H9 (cell line): ENCODE measurements around the gene C1orf159. TPM values are rescaled to one million over a fixed set of nuclear protein-coding genes. Genes with fewer than 3 reads are reported as not detected.

Experiments
- DNase-seq: peaks from one replicate; pipeline ENCODE4 v3.0.0-alpha.2; 2017
- H2AFZ ChIP-seq: one replicate; pipeline ENCODE4 v1.6.1; 2013; ENCODE audit warnings: mild to moderate bottlenecking, low read length, control low read depth, moderate library complexity
- H2AK5ac ChIP-seq: 2 replicates; pipeline ENCODE4 v1.6.1; 2013; ENCODE audit warnings: low read length, control low read depth, mixed read lengths; ENCODE audit not compliant: insufficient read length
- H2BK120ac ChIP-seq: one replicate; pipeline ENCODE4 v1.6.1; 2013; ENCODE audit warnings: low read depth, mild to moderate bottlenecking, low read length, control low read depth, inconsistent platforms; ENCODE audit not compliant: poor library complexity, severe bottlenecking
- H2BK12ac ChIP-seq: 2 replicates; pipeline ENCODE4 v1.6.1; 2013; ENCODE audit warnings: low read length, control low read depth, mixed read lengths, low read depth; ENCODE audit not compliant: insufficient read length
- H2BK15ac ChIP-seq: 2 replicates; pipeline ENCODE4 v1.6.1; 2013; ENCODE audit warnings: low read depth, low read length, control low read depth
- H2BK20ac ChIP-seq: one replicate; pipeline ENCODE4 v1.6.1; 2013; ENCODE audit warnings: low read depth, mild to moderate bottlenecking, low read length, control low read depth, inconsistent platforms; ENCODE audit not compliant: poor library complexity, severe bottlenecking
- H2BK5ac ChIP-seq: 2 replicates; pipeline ENCODE4 v1.6.1; 2013; ENCODE audit warnings: low read length, control low read depth, mixed read lengths; ENCODE audit not compliant: insufficient read length
- H3K14ac ChIP-seq: 2 replicates; pipeline ENCODE4 v1.6.1; 2013; ENCODE audit warnings: low read length, control low read depth; ENCODE audit not compliant: insufficient read depth
- H3K18ac ChIP-seq: 2 replicates; pipeline ENCODE4 v1.6.1; 2013; ENCODE audit warnings: low read depth, mild to moderate bottlenecking, mixed read lengths, low read length, control low read depth; ENCODE audit not compliant: insufficient read length
- H3K23ac ChIP-seq: 2 replicates; pipeline ENCODE4 v1.6.1; 2013; ENCODE audit warnings: low read length, control low read depth, mixed read lengths, low read depth; ENCODE audit not compliant: insufficient read length
- H3K23me2 ChIP-seq: 2 replicates; pipeline ENCODE4 v1.6.1; 2013; ENCODE audit warnings: low read depth, mild to moderate bottlenecking, mixed read lengths, low read length, control low read depth; ENCODE audit not compliant: insufficient read length, poor library complexity, severe bottlenecking
- H3K27ac ChIP-seq: 2 replicates; pipeline ENCODE4 v1.5.1; 2013; ENCODE audit warnings: low read length, control low read depth, mixed read lengths, low read depth; ENCODE audit not compliant: insufficient read length
- H3K27me3 ChIP-seq: 2 replicates; pipeline ENCODE4 v1.6.1; 2013; ENCODE audit warnings: low read length, control low read depth, inconsistent platforms; ENCODE audit not compliant: insufficient read depth
- H3K4ac ChIP-seq: 2 replicates; pipeline ENCODE4 v1.6.1; 2013; ENCODE audit warnings: low read depth, mild to moderate bottlenecking, control low read depth, inconsistent platforms, low read length, moderate library complexity
- H3K4me1 ChIP-seq: 2 replicates; pipeline ENCODE4 v1.6.1; 2013; ENCODE audit warnings: low read length, control low read depth, inconsistent platforms; ENCODE audit not compliant: insufficient read depth
- H3K4me2 ChIP-seq: 2 replicates; pipeline ENCODE4 v1.6.1; 2013; ENCODE audit warnings: low read length, control low read depth, mixed read lengths; ENCODE audit not compliant: insufficient read length, insufficient read depth
- H3K56ac ChIP-seq: 2 replicates; pipeline ENCODE4 v1.6.1; 2013; ENCODE audit warnings: low read depth, mild to moderate bottlenecking, mixed read lengths, low read length, control low read depth; ENCODE audit not compliant: insufficient read length
- H3K79me1 ChIP-seq: 2 replicates; pipeline ENCODE4 v1.6.1; 2013; ENCODE audit warnings: low read depth, mild to moderate bottlenecking, moderate library complexity, low read length, control low read depth, inconsistent platforms; ENCODE audit not compliant: insufficient read depth, poor library complexity, severe bottlenecking
- H3K79me2 ChIP-seq: 2 replicates; pipeline ENCODE4 v1.6.1; 2013; ENCODE audit warnings: low read length, control low read depth, inconsistent platforms; ENCODE audit not compliant: insufficient read depth
- H3K9ac ChIP-seq: 2 replicates; pipeline ENCODE4 v1.6.1; 2013; ENCODE audit warnings: low read length, control low read depth, mixed read lengths; ENCODE audit not compliant: insufficient read length; ENCODE audit errors: extremely low read depth
- H3K9me3 ChIP-seq: one replicate; pipeline ENCODE4 v1.6.1; 2013; ENCODE audit warnings: low read depth, low read length, inconsistent platforms; ENCODE audit not compliant: control insufficient read depth
- H3T11ph ChIP-seq: one replicate; pipeline ENCODE4 v1.6.1; 2013; ENCODE audit warnings: mild to moderate bottlenecking, low read length, control low read depth, inconsistent platforms
- H4K20me1 ChIP-seq: one replicate; pipeline ENCODE4 v1.6.1; 2013; ENCODE audit not compliant: control insufficient read depth, insufficient read length, insufficient read depth
- H4K5ac ChIP-seq: 2 replicates; pipeline ENCODE4 v1.6.1; 2013; ENCODE audit warnings: low read depth, mild to moderate bottlenecking, mixed read lengths, low read length, control low read depth; ENCODE audit not compliant: insufficient read length
- H4K8ac ChIP-seq: replicated peaks from 2 replicates; pipeline ENCODE4 v1.6.1; 2013; ENCODE audit warnings: low read length, control low read depth, mixed read lengths, low read depth; ENCODE audit not compliant: insufficient read length
- H4K91ac ChIP-seq: 2 replicates; pipeline ENCODE4 v1.6.1; 2013; ENCODE audit warnings: low read depth, mild to moderate bottlenecking, moderate library complexity, mixed read lengths, low read length, control low read depth; ENCODE audit not compliant: insufficient read length
- H3K27ac Mint-ChIP-seq, 3 experiments: 2 replicates in 2 of 3; 3 replicates in 1 of 3; pipeline ENCODE4 v1.8.0; 2020 to 2021; ENCODE audit warnings: mixed read lengths in 3 of 3, mild to moderate bottlenecking in 1 of 3, moderate library complexity in 1 of 3
- H3K27me3 Mint-ChIP-seq: 2 replicates; pipeline ENCODE4 v1.8.0; 2021; ENCODE audit warnings: low read depth, mild to moderate bottlenecking, moderate library complexity, mixed read lengths
- H3K36me3 Mint-ChIP-seq, 3 experiments: 2 replicates in 2 of 3; 3 replicates in 1 of 3; pipeline ENCODE4 v1.8.0; 2020 to 2021; ENCODE audit warnings: low read depth in 3 of 3, mixed read lengths in 3 of 3; ENCODE audit not compliant: insufficient read depth in 1 of 3
- H3K4me1 Mint-ChIP-seq, 2 experiments: 2 replicates each; pipeline ENCODE4 v1.8.0; 2020; ENCODE audit warnings: mixed read lengths in 2 of 2
- H3K4me3 Mint-ChIP-seq, 2 experiments: 2 replicates in 1 of 2; 3 replicates in 1 of 2; pipeline ENCODE4 v1.8.0; 2020 to 2021; ENCODE audit warnings: mild to moderate bottlenecking in 2 of 2, mixed read lengths in 2 of 2, moderate library complexity in 1 of 2
- H3K9me3 Mint-ChIP-seq, 2 experiments: 2 replicates in 1 of 2; 3 replicates in 1 of 2; pipeline ENCODE4 v1.8.0; 2020; ENCODE audit warnings: mild to moderate bottlenecking in 2 of 2, mixed read lengths in 2 of 2, moderate library complexity in 1 of 2
- CTCF ChIP-seq: fragments of 200-600 bp; sonication (generic); conservative IDR thresholded peaks from 3 replicates; pipeline ENCODE4 v1.8.0; 2021; ENCODE audit warnings: antibody characterized with exemption, mild to moderate bottlenecking
- WGBS: extraction: QIAGEN DNeasy Blood & Tissue Kit; methylation state at CpG from one replicate; pipeline ENCODE4 v1.1.7; 2013; ENCODE audit warnings: missing lambda C conversion rate, low lambda C conversion rate, mixed read lengths; ENCODE audit not compliant: insufficient read length; ENCODE audit errors: extremely low coverage; 5-methylcytosine and 5-hydroxymethylcytosine counted together
- total RNA-seq: library from RNA; stranded (reverse); gene quantifications from 2 replicates; pipeline ENCODE4 v1.2.1, GENCODE V29; 2021

The C1orf159 gene
- total RNA-seq, 1 experiment from 2014 or later: 12.3 TPM

GRCh38 chr1:1063261-1063944 is 52.5 kb downstream of the C1orf159 start:
- no peak overlapping the region for H2BK12ac ChIP-seq
- no peak overlapping the region for H2AK5ac ChIP-seq
- no peaks in the 10 kb centered on the region for H3K36me3 Mint-ChIP-seq
- no peak overlapping the region for H3K4ac ChIP-seq
- H3K56ac ChIP-seq: no peak overlapping the region
- no peaks in the 10 kb centered on the region for H3K4me1 ChIP-seq
- peaks cover 62% of the 10 kb centered on the region for H3K27me3 Mint-ChIP-seq
- peaks cover 19 to 26% of the 10 kb centered on the region in 2 experiments for H3K4me1 Mint-ChIP-seq
- no peak overlapping the region for H3K9ac ChIP-seq
- no peak overlapping the region for H3K23ac ChIP-seq
- no peak overlapping the region for H3K18ac ChIP-seq
- no peaks in the 10 kb centered on the region for H4K20me1 ChIP-seq
- no peaks in the 10 kb centered on the region for H3K9me3 ChIP-seq
- H4K91ac ChIP-seq: no peak overlapping the region
- no peak overlapping the region for H4K8ac ChIP-seq
- no peak overlapping the region for H3T11ph ChIP-seq
- no peak overlapping the region for H3K4me3 Mint-ChIP-seq
- no peak overlapping the region for H3K4me2 ChIP-seq
- no peak for DNase-seq
- no peak overlapping the region for H2BK5ac ChIP-seq
- no peak overlapping the region for H2BK15ac ChIP-seq
- peaks cover 2% of the 10 kb centered on the region; the same call in 1 of the 2 replicates for H3K27me3 ChIP-seq
- no peak overlapping the region for H2BK120ac ChIP-seq
- no peak for TF ChIP-seq CTCF
- no CpG with 5 or more reads among the region's 24 CpGs for WGBS
- H3K79me2 ChIP-seq: no peaks in the 10 kb centered on the region
- no peaks in the 10 kb centered on the region for H3K9me3 Mint-ChIP-seq
- no peaks in the 10 kb centered on the region for H3K79me1 ChIP-seq
- H3K27ac Mint-ChIP-seq: peak overlapping the region in 1 of 3 experiments; percentile 95; a peak in 1 of 7 replicates
- peaks cover 10% of the 10 kb centered on the region for H3K23me2 ChIP-seq
- no peak overlapping the region for H3K14ac ChIP-seq
- no peak overlapping the region for H2AFZ ChIP-seq
- H3K27ac ChIP-seq: no peak overlapping the region
- H2BK20ac ChIP-seq: no peak overlapping the region
- no peak overlapping the region for H4K5ac ChIP-seq
